Measurements from ENCODE around the gene CDIPT. TPM values are rescaled to one million over a fixed set of nuclear protein-coding genes. Genes with fewer than 3 reads are reported as not detected.

Gene CDIPT
- total RNA-seq, 1 experiment from 2014 or later: 60.5 TPM

- no peak for DNase-seq
- intact Hi-C loops (cut with micrococcal nuclease): no loop called here
- no peaks in the 10 kb centered on the region for H3K4me1 ChIP-seq (ENCODE audit: insufficient read depth, low read length)
- H3K4me3 ChIP-seq (ENCODE audit: low read length): no peak overlapping the region
- no peak overlapping the region for H3K27ac ChIP-seq (ENCODE audit: low read length)
- H3K9me2 ChIP-seq (replicated peaks; ENCODE audit: low read length): no peaks in the 10 kb centered on the region
- no peak for ATAC-seq
- no peak overlapping the region for H2AFZ ChIP-seq (ENCODE audit: low read length)
- H3K27me3 ChIP-seq (ENCODE audit: low read length): no peaks in the 10 kb centered on the region
- ChIA-PET CTCF (no interaction called here), POLR2A (ENCODE audit: unreplicated experiment) (no interaction called here)
- no peaks in the 10 kb centered on the region for H3K9me3 ChIP-seq (ENCODE audit: low read length)
- H3K9ac ChIP-seq (ENCODE audit: low read length): no peak overlapping the region
- no TSS peak for BruUV-seq (replicated peaks)
- no peaks in the 10 kb centered on the region for H3K79me2 ChIP-seq (ENCODE audit: low read length)
- H3K4me2 ChIP-seq (ENCODE audit: low read length): no peak overlapping the region
- TF ChIP-seq EZH2 (IDR thresholded peaks at IDR 0.05; ENCODE audit: low read length, unreplicated experiment) (no peak), EZH2phosphoT487 (IDR thresholded peaks at IDR 0.05; ENCODE audit: borderline replicate concordance, low read length) (no peak)
- TF ChIP-seq, protein P1, sequence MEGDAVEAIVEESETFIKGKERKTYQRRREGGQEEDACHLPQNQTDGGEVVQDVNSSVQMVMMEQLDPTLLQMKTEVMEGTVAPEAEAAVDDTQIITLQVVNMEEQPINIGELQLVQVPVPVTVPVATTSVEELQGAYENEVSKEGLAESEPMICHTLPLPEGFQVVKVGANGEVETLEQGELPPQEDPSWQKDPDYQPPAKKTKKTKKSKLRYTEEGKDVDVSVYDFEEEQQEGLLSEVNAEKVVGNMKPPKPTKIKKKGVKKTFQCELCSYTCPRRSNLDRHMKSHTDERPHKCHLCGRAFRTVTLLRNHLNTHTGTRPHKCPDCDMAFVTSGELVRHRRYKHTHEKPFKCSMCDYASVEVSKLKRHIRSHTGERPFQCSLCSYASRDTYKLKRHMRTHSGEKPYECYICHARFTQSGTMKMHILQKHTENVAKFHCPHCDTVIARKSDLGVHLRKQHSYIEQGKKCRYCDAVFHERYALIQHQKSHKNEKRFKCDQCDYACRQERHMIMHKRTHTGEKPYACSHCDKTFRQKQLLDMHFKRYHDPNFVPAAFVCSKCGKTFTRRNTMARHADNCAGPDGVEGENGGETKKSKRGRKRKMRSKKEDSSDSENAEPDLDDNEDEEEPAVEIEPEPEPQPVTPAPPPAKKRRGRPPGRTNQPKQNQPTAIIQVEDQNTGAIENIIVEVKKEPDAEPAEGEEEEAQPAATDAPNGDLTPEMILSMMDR (conservative IDR thresholded peaks at IDR 0.05; ENCODE audit: low read depth, low read length): no peak
- H3F3A ChIP-seq (ENCODE audit: low read length, unreplicated experiment): no peaks in the 10 kb centered on the region
- no peaks in the 10 kb centered on the region for H4K20me1 ChIP-seq (ENCODE audit: low read length)
- H3K36me3 ChIP-seq (ENCODE audit: low read depth, low read length): no peaks in the 10 kb centered on the region
Measured at GRCh38 chr16:29854520-29855100, 8.4 kb downstream of the CDIPT start.

GRCh38 chr16:29852654-29853053, 10.4 kb downstream of the CDIPT start:
- Histone ChIP-seq H3K27ac (ENCODE audit: low read length) (no peak overlapping the region), H3K4me3 (ENCODE audit: low read length) (no peak overlapping the region), H3K9ac (ENCODE audit: low read length) (no peak overlapping the region), H3K4me2 (ENCODE audit: low read length) (no peak overlapping the region), H3K27me3 (ENCODE audit: low read length) (no peaks in the 10 kb centered on the region), H3K79me2 (ENCODE audit: low read length) (no peaks in the 10 kb centered on the region), H3K9me3 (ENCODE audit: low read length) (no peaks in the 10 kb centered on the region), H3K9me2 (replicated peaks; ENCODE audit: low read length) (no peaks in the 10 kb centered on the region), H3F3A (ENCODE audit: low read length, unreplicated experiment) (no peaks in the 10 kb centered on the region), H2AFZ (ENCODE audit: low read length) (no peak overlapping the region), H3K36me3 (ENCODE audit: low read depth, low read length) (no peaks in the 10 kb centered on the region), H4K20me1 (ENCODE audit: low read length) (no peaks in the 10 kb centered on the region), H3K4me1 (ENCODE audit: insufficient read depth, low read length) (no peaks in the 10 kb centered on the region)
- TF ChIP-seq EZH2 (IDR thresholded peaks at IDR 0.05; ENCODE audit: low read length, unreplicated experiment) (no peak), EZH2phosphoT487 (IDR thresholded peaks at IDR 0.05; ENCODE audit: borderline replicate concordance, low read length) (no peak)
- TF ChIP-seq, protein P1 (conservative IDR thresholded peaks at IDR 0.05; ENCODE audit: low read depth, low read length): no peak
- intact Hi-C loops (cut with micrococcal nuclease): no loop called here
- no TSS peak for BruUV-seq (replicated peaks)
- ATAC-seq (no peak), DNase-seq (no peak)
- CTCF ChIA-PET: no interaction called here
- POLR2A ChIA-PET (ENCODE audit: unreplicated experiment): no interaction called here

GRCh38 chr16:29850998-29851397, 12.0 kb downstream of the CDIPT start:
- Histone ChIP-seq H3K4me3 (ENCODE audit: low read length) (no peak overlapping the region), H3K9me2 (replicated peaks; ENCODE audit: low read length) (no peaks in the 10 kb centered on the region), H3K36me3 (ENCODE audit: low read depth, low read length) (no peaks in the 10 kb centered on the region), H3K27me3 (ENCODE audit: low read length) (no peaks in the 10 kb centered on the region), H3K4me1 (ENCODE audit: insufficient read depth, low read length) (no peaks in the 10 kb centered on the region), H3F3A (ENCODE audit: low read length, unreplicated experiment) (no peaks in the 10 kb centered on the region), H2AFZ (ENCODE audit: low read length) (no peak overlapping the region), H3K27ac (ENCODE audit: low read length) (no peak overlapping the region), H4K20me1 (ENCODE audit: low read length) (no peaks in the 10 kb centered on the region), H3K9ac (ENCODE audit: low read length) (no peak overlapping the region), H3K79me2 (ENCODE audit: low read length) (no peaks in the 10 kb centered on the region), H3K9me3 (ENCODE audit: low read length) (no peaks in the 10 kb centered on the region), H3K4me2 (ENCODE audit: low read length) (no peak overlapping the region)
- ATAC-seq (no peak), DNase-seq (no peak)
- BruUV-seq (replicated peaks): TSS peak; percentile 28
- intact Hi-C loops (cut with micrococcal nuclease): no loop called here
- TF ChIP-seq, protein P1 (conservative IDR thresholded peaks at IDR 0.05; ENCODE audit: low read depth, low read length): no peak
- TF ChIP-seq EZH2phosphoT487 (IDR thresholded peaks at IDR 0.05; ENCODE audit: borderline replicate concordance, low read length) (no peak), EZH2 (IDR thresholded peaks at IDR 0.05; ENCODE audit: low read length, unreplicated experiment) (no peak)
- ChIA-PET POLR2A (ENCODE audit: unreplicated experiment) (interaction anchor here (0.6 kb wide), 1 partner anchor 579 kb away, joined by 7 read pairs; the partner anchor contains the start of gene DCTPP1), CTCF (no interaction called here)
